Measurements from ENCODE around the gene GPR17. TPM values are rescaled to one million over a fixed set of nuclear protein-coding genes. Genes with fewer than 3 reads are reported as not detected.

GPR17 gene
- total and polyA plus RNA-seq, 2 donors, result under 0.01 to 0.07 TPM

- 88% methylated on average over 9 of the region's 9 CpGs for WGBS
- H3K4me1 ChIP-seq (ENCODE audit: control insufficient read depth in 2 of 2, insufficient read depth in 2 of 2, low read length in 2 of 2), result no peaks in the 10 kb centered on the region
These were observed 16.1 kb downstream of the GPR17 start for GRCh38 chr2:127661949-127662510.

GRCh38 chr2:127662937-127663565 lies 17.1 kb downstream of the GPR17 start:
- H3K9me3 ChIP-seq (ENCODE audit: control insufficient read depth in 2 of 2, insufficient read depth in 1 of 2, low read length in 1 of 2), result peaks cover 0 to 5% of the 10 kb centered on the region in 2 donors
- H3K27ac ChIP-seq (ENCODE audit: low read depth in 1 of 2, low read length in 1 of 2), result no peak overlapping the region
- H3K27me3 ChIP-seq (ENCODE audit: control insufficient read depth in 2 of 2, insufficient read depth in 1 of 2, low read length in 1 of 2), result peaks cover 26 to 51% of the 10 kb centered on the region in 2 donors
- WGBS, result 94% methylated on average over 9 of the region's 9 CpGs
- no peak overlapping the region for H3K4me3 ChIP-seq (ENCODE audit: low read length in 2 of 2)
- no peaks in the 10 kb centered on the region for H3K36me3 ChIP-seq (ENCODE audit: control insufficient read depth in 2 of 2, insufficient read depth in 2 of 2, low read length in 1 of 2)
- DNase-seq (ENCODE audit: low read depth in 6 of 9, low spot score in 9 of 9), result no peak
- no peaks in the 10 kb centered on the region for H3K4me1 ChIP-seq (ENCODE audit: control insufficient read depth in 2 of 2, insufficient read depth in 2 of 2, low read length in 2 of 2)

More at GRCh38 chr2:127661949-127662510, 16.1 kb downstream of the GPR17 start:
- H3K36me3 ChIP-seq (ENCODE audit: control insufficient read depth in 2 of 2, insufficient read depth in 2 of 2, low read length in 1 of 2), result no peaks in the 10 kb centered on the region
- no peak overlapping the region for H3K27ac ChIP-seq (ENCODE audit: low read depth in 1 of 2, low read length in 1 of 2)
- H3K27me3 ChIP-seq (ENCODE audit: control insufficient read depth in 2 of 2, insufficient read depth in 1 of 2, low read length in 1 of 2), result peaks cover 26 to 50% of the 10 kb centered on the region in 2 donors
- DNase-seq (ENCODE audit: low read depth in 6 of 9, low spot score in 9 of 9), result no peak
- no peak overlapping the region for H3K4me3 ChIP-seq (ENCODE audit: low read length in 2 of 2)
- peaks cover 0 to 5% of the 10 kb centered on the region in 2 donors for H3K9me3 ChIP-seq (ENCODE audit: control insufficient read depth in 2 of 2, insufficient read depth in 1 of 2, low read length in 1 of 2)

- peaks cover 26 to 54% of the 10 kb centered on the region in 2 donors for H3K27me3 ChIP-seq (ENCODE audit: control insufficient read depth in 2 of 2, insufficient read depth in 1 of 2, low read length in 1 of 2)
- no peak overlapping the region for H3K27ac ChIP-seq (ENCODE audit: low read depth in 1 of 2, low read length in 1 of 2)
- DNase-seq (ENCODE audit: low read depth in 6 of 9, low spot score in 9 of 9), result no peak
- 85% methylated on average over 6 of the region's 6 CpGs for WGBS
- H3K36me3 ChIP-seq (ENCODE audit: control insufficient read depth in 2 of 2, insufficient read depth in 2 of 2, low read length in 1 of 2), result no peaks in the 10 kb centered on the region
- no peaks in the 10 kb centered on the region for H3K4me1 ChIP-seq (ENCODE audit: control insufficient read depth in 2 of 2, insufficient read depth in 2 of 2, low read length in 2 of 2)
- no peak overlapping the region for H3K4me3 ChIP-seq (ENCODE audit: low read length in 2 of 2)
- H3K9me3 ChIP-seq (ENCODE audit: control insufficient read depth in 2 of 2, insufficient read depth in 1 of 2, low read length in 1 of 2), result peaks cover 0 to 5% of the 10 kb centered on the region in 2 donors
These were observed 17.7 kb downstream of the GPR17 start for GRCh38 chr2:127663566-127664064.

- 23% methylated on average over 69 of the region's 69 CpGs for WGBS
- H3K9me3 ChIP-seq (ENCODE audit: control insufficient read depth in 2 of 2, insufficient read depth in 1 of 2, low read length in 1 of 2), result peaks cover 0 to 5% of the 10 kb centered on the region in 2 donors
- no peaks in the 10 kb centered on the region for H3K36me3 ChIP-seq (ENCODE audit: control insufficient read depth in 2 of 2, insufficient read depth in 2 of 2, low read length in 1 of 2)
- no peak for DNase-seq (ENCODE audit: low read depth in 6 of 9, low spot score in 9 of 9)
- no peak overlapping the region for H3K27ac ChIP-seq (ENCODE audit: low read depth in 1 of 2, low read length in 1 of 2)
- peaks cover 26 to 60% of the 10 kb centered on the region in 2 donors for H3K27me3 ChIP-seq (ENCODE audit: control insufficient read depth in 2 of 2, insufficient read depth in 1 of 2, low read length in 1 of 2)
- no peak overlapping the region for H3K4me3 ChIP-seq (ENCODE audit: low read length in 2 of 2)
- no peaks in the 10 kb centered on the region for H3K4me1 ChIP-seq (ENCODE audit: control insufficient read depth in 2 of 2, insufficient read depth in 2 of 2, low read length in 2 of 2)
These were observed 18.3 kb downstream of the GPR17 start for GRCh38 chr2:127664065-127664894.

GRCh38 chr2:127664895-127665225 lies 18.9 kb downstream of the GPR17 start:
- Histone ChIP-seq H3K27ac (ENCODE audit: low read depth in 1 of 2, low read length in 1 of 2) (no peak overlapping the region), H3K9me3 (ENCODE audit: control insufficient read depth in 2 of 2, insufficient read depth in 1 of 2, low read length in 1 of 2) (no peaks in the 10 kb centered on the region), H3K4me1 (ENCODE audit: control insufficient read depth in 2 of 2, insufficient read depth in 2 of 2, low read length in 2 of 2) (no peaks in the 10 kb centered on the region), H3K36me3 (ENCODE audit: control insufficient read depth in 2 of 2, insufficient read depth in 2 of 2, low read length in 1 of 2) (no peaks in the 10 kb centered on the region), H3K4me3 (ENCODE audit: low read length in 2 of 2) (no peak overlapping the region), H3K27me3 (ENCODE audit: control insufficient read depth in 2 of 2, insufficient read depth in 1 of 2, low read length in 1 of 2) (peaks cover 26 to 61% of the 10 kb centered on the region in 2 donors)
- no peak for DNase-seq (ENCODE audit: low read depth in 6 of 9, low spot score in 9 of 9)
- 98% methylated on average over 6 of the region's 6 CpGs for WGBS

GRCh38 chr2:127665267-127665893 lies 19.4 kb downstream of the GPR17 start:
- Histone ChIP-seq H3K27me3 (ENCODE audit: control insufficient read depth in 2 of 2, insufficient read depth in 1 of 2, low read length in 1 of 2) (peaks cover 26 to 63% of the 10 kb centered on the region in 2 donors), H3K4me1 (ENCODE audit: control insufficient read depth in 2 of 2, insufficient read depth in 2 of 2, low read length in 2 of 2) (no peaks in the 10 kb centered on the region), H3K27ac (ENCODE audit: low read depth in 1 of 2, low read length in 1 of 2) (no peak overlapping the region), H3K4me3 (ENCODE audit: low read length in 2 of 2) (no peak overlapping the region), H3K9me3 (ENCODE audit: control insufficient read depth in 2 of 2, insufficient read depth in 1 of 2, low read length in 1 of 2) (no peaks in the 10 kb centered on the region), H3K36me3 (ENCODE audit: control insufficient read depth in 2 of 2, insufficient read depth in 2 of 2, low read length in 1 of 2) (no peaks in the 10 kb centered on the region)
- no peak for DNase-seq (ENCODE audit: low read depth in 6 of 9, low spot score in 9 of 9)
- 97% methylated on average over 8 of the region's 8 CpGs for WGBS

GRCh38 chr2:127669056-127669455 lies 23.1 kb downstream of the GPR17 start:
- peaks cover 29 to 77% of the 10 kb centered on the region in 2 donors for H3K27me3 ChIP-seq (ENCODE audit: control insufficient read depth in 2 of 2, insufficient read depth in 1 of 2, low read length in 1 of 2)
- H3K4me3 ChIP-seq (ENCODE audit: low read length in 2 of 2), result no peak overlapping the region
- H3K9me3 ChIP-seq (ENCODE audit: control insufficient read depth in 2 of 2, insufficient read depth in 1 of 2, low read length in 1 of 2), result no peaks in the 10 kb centered on the region
- no peak for DNase-seq (ENCODE audit: low read depth in 6 of 9, low spot score in 9 of 9)
- H3K4me1 ChIP-seq (ENCODE audit: control insufficient read depth in 2 of 2, insufficient read depth in 2 of 2, low read length in 2 of 2), result peaks cover 0 to under 1% of the 10 kb centered on the region in 2 donors
- no peaks in the 10 kb centered on the region for H3K36me3 ChIP-seq (ENCODE audit: control insufficient read depth in 2 of 2, insufficient read depth in 2 of 2, low read length in 1 of 2)
- WGBS, result 98% methylated on average over 7 of the region's 7 CpGs
- no peak overlapping the region for H3K27ac ChIP-seq (ENCODE audit: low read depth in 1 of 2, low read length in 1 of 2)

GRCh38 chr2:127670055-127670956 lies 24.4 kb downstream of the GPR17 start:
- Histone ChIP-seq H3K27ac (ENCODE audit: low read depth in 1 of 2, low read length in 1 of 2) (no peak overlapping the region), H3K4me3 (ENCODE audit: low read length in 2 of 2) (no peak overlapping the region), H3K4me1 (ENCODE audit: control insufficient read depth in 2 of 2, insufficient read depth in 2 of 2, low read length in 2 of 2) (peaks cover 2 to 6% of the 10 kb centered on the region in 2 donors), H3K9me3 (ENCODE audit: control insufficient read depth in 2 of 2, insufficient read depth in 1 of 2, low read length in 1 of 2) (no peaks in the 10 kb centered on the region), H3K36me3 (ENCODE audit: control insufficient read depth in 2 of 2, insufficient read depth in 2 of 2, low read length in 1 of 2) (no peaks in the 10 kb centered on the region), H3K27me3 (ENCODE audit: control insufficient read depth in 2 of 2, insufficient read depth in 1 of 2, low read length in 1 of 2) (peaks cover 27 to 77% of the 10 kb centered on the region in 2 donors)
- 95% methylated on average over 10 of the region's 10 CpGs for WGBS
- DNase-seq (ENCODE audit: low read depth in 6 of 9, low spot score in 9 of 9), result no peak
